ENCODE data around the gene ANKRD37.

The ANKRD37 gene

GRCh38 chr4:185378264-185378663 is 18.4 kb upstream of the ANKRD37 start:
- peaks cover 0 to 7% (median 3%) of the 10 kb centered on the region in 5 donors for H3K9me3 ChIP-seq (ENCODE audit: control insufficient read depth in 5 of 5, low read length in 5 of 5)
- peaks cover 0 to under 1% (median 0%) of the 10 kb centered on the region in 5 donors for H3K27me3 ChIP-seq (ENCODE audit: control insufficient read depth in 5 of 5, insufficient read depth in 4 of 5, low read length in 5 of 5)
- H3K27ac ChIP-seq (ENCODE audit: low read depth, low read length) = no peak overlapping the region
- peaks cover 0 to 3% (median 0%) of the 10 kb centered on the region in 5 donors for H3K36me3 ChIP-seq (ENCODE audit: control insufficient read depth in 5 of 5, insufficient read depth in 5 of 5, low read length in 5 of 5)
- H3K9ac ChIP-seq (ENCODE audit: low read length in 5 of 5) = no peak overlapping the region
- H3K4me1 ChIP-seq (ENCODE audit: control insufficient read depth in 5 of 5, insufficient read depth in 5 of 5, low read length in 5 of 5) = peaks cover 0 to 5% (median 0%) of the 10 kb centered on the region in 5 donors
- no peak overlapping the region for H3K4me3 ChIP-seq (ENCODE audit: low read depth in 1 of 5, low read length in 5 of 5)

- no peak overlapping the region for H3K4me3 ChIP-seq (ENCODE audit: low read depth in 1 of 5, low read length in 5 of 5)
- peaks cover 0 to 5% (median 0%) of the 10 kb centered on the region in 5 donors for H3K27me3 ChIP-seq (ENCODE audit: control insufficient read depth in 5 of 5, insufficient read depth in 4 of 5, low read length in 5 of 5)
- H3K9me3 ChIP-seq (ENCODE audit: control insufficient read depth in 5 of 5, low read length in 5 of 5) = peaks cover 0 to 7% (median 3%) of the 10 kb centered on the region in 5 donors
- H3K27ac ChIP-seq (ENCODE audit: low read depth, low read length) = no peak overlapping the region
- peaks cover 0 to 3% (median 0%) of the 10 kb centered on the region in 5 donors for H3K36me3 ChIP-seq (ENCODE audit: control insufficient read depth in 5 of 5, insufficient read depth in 5 of 5, low read length in 5 of 5)
- H3K9ac ChIP-seq (ENCODE audit: low read length in 5 of 5) = no peak overlapping the region
- H3K4me1 ChIP-seq (ENCODE audit: control insufficient read depth in 5 of 5, insufficient read depth in 5 of 5, low read length in 5 of 5) = no peaks in the 10 kb centered on the region
These were observed 17.0 kb upstream of the ANKRD37 start for GRCh38 chr4:185379326-185380295.

GRCh38 chr4:185380320-185380719 is 16.3 kb upstream of the ANKRD37 start:
- no peak overlapping the region for H3K4me3 ChIP-seq (ENCODE audit: low read depth in 1 of 5, low read length in 5 of 5)
- H3K9me3 ChIP-seq (ENCODE audit: control insufficient read depth in 5 of 5, low read length in 5 of 5) = peaks cover 0 to 7% (median 3%) of the 10 kb centered on the region in 5 donors
- peaks cover 0 to 5% (median 0%) of the 10 kb centered on the region in 5 donors for H3K27me3 ChIP-seq (ENCODE audit: control insufficient read depth in 5 of 5, insufficient read depth in 4 of 5, low read length in 5 of 5)
- no peak overlapping the region for H3K9ac ChIP-seq (ENCODE audit: low read length in 5 of 5)
- no peak overlapping the region for H3K27ac ChIP-seq (ENCODE audit: low read depth, low read length)
- H3K36me3 ChIP-seq (ENCODE audit: control insufficient read depth in 5 of 5, insufficient read depth in 5 of 5, low read length in 5 of 5) = peaks cover 0 to 3% (median 0%) of the 10 kb centered on the region in 5 donors
- H3K4me1 ChIP-seq (ENCODE audit: control insufficient read depth in 5 of 5, insufficient read depth in 5 of 5, low read length in 5 of 5) = peaks cover 0 to 4% (median 0%) of the 10 kb centered on the region in 5 donors

GRCh38 chr4:185381288-185382196 is 15.1 kb upstream of the ANKRD37 start:
- Histone ChIP-seq H3K4me1 (ENCODE audit: control insufficient read depth in 5 of 5, insufficient read depth in 5 of 5, low read length in 5 of 5) (peaks cover 0 to 7% (median 0%) of the 10 kb centered on the region in 5 donors), H3K27ac (ENCODE audit: low read depth, low read length) (no peak overlapping the region), H3K9me3 (ENCODE audit: control insufficient read depth in 5 of 5, low read length in 5 of 5) (peaks cover 0 to 7% (median 3%) of the 10 kb centered on the region in 5 donors), H3K27me3 (ENCODE audit: control insufficient read depth in 5 of 5, insufficient read depth in 4 of 5, low read length in 5 of 5) (peaks cover 0 to 5% (median 0%) of the 10 kb centered on the region in 5 donors), H3K4me3 (ENCODE audit: low read depth in 1 of 5, low read length in 5 of 5) (no peak overlapping the region), H3K36me3 (ENCODE audit: control insufficient read depth in 5 of 5, insufficient read depth in 5 of 5, low read length in 5 of 5) (peaks cover 0 to 3% (median 0%) of the 10 kb centered on the region in 5 donors), H3K9ac (ENCODE audit: low read length in 5 of 5) (no peak overlapping the region)

GRCh38 chr4:185382754-185383153 is 13.9 kb upstream of the ANKRD37 start:
- Histone ChIP-seq H3K36me3 (ENCODE audit: control insufficient read depth in 5 of 5, insufficient read depth in 5 of 5, low read length in 5 of 5) (peaks cover 0 to 3% (median 0%) of the 10 kb centered on the region in 5 donors), H3K27ac (ENCODE audit: low read depth, low read length) (no peak overlapping the region), H3K4me1 (ENCODE audit: control insufficient read depth in 5 of 5, insufficient read depth in 5 of 5, low read length in 5 of 5) (peaks cover 0 to 7% (median 0%) of the 10 kb centered on the region in 5 donors), H3K4me3 (ENCODE audit: low read depth in 1 of 5, low read length in 5 of 5) (no peak overlapping the region), H3K27me3 (ENCODE audit: control insufficient read depth in 5 of 5, insufficient read depth in 4 of 5, low read length in 5 of 5) (peaks cover 0 to 5% (median 0%) of the 10 kb centered on the region in 5 donors), H3K9ac (ENCODE audit: low read length in 5 of 5) (no peak overlapping the region), H3K9me3 (ENCODE audit: control insufficient read depth in 5 of 5, low read length in 5 of 5) (peaks cover 0 to 7% (median 3%) of the 10 kb centered on the region in 5 donors)

- H3K4me1 ChIP-seq (ENCODE audit: control insufficient read depth in 5 of 5, insufficient read depth in 5 of 5, low read length in 5 of 5) = peaks cover 0 to 7% (median 0%) of the 10 kb centered on the region in 5 donors
- H3K27me3 ChIP-seq (ENCODE audit: control insufficient read depth in 5 of 5, insufficient read depth in 4 of 5, low read length in 5 of 5) = peaks cover 0 to 5% (median 0%) of the 10 kb centered on the region in 5 donors
- H3K9me3 ChIP-seq (ENCODE audit: control insufficient read depth in 5 of 5, low read length in 5 of 5) = peaks cover 0 to 4% (median 3%) of the 10 kb centered on the region in 5 donors
- no peak overlapping the region for H3K4me3 ChIP-seq (ENCODE audit: low read depth in 1 of 5, low read length in 5 of 5)
- peaks cover 0 to under 1% (median 0%) of the 10 kb centered on the region in 5 donors for H3K36me3 ChIP-seq (ENCODE audit: control insufficient read depth in 5 of 5, insufficient read depth in 5 of 5, low read length in 5 of 5)
- H3K27ac ChIP-seq (ENCODE audit: low read depth, low read length) = no peak overlapping the region
- H3K9ac ChIP-seq (ENCODE audit: low read length in 5 of 5) = no peak overlapping the region
These were observed 13.2 kb upstream of the ANKRD37 start for GRCh38 chr4:185383451-185383850.

- H3K9ac ChIP-seq (ENCODE audit: low read length in 5 of 5) = no peak overlapping the region
- no peak overlapping the region for H3K27ac ChIP-seq (ENCODE audit: low read depth, low read length)
- peaks cover 0 to 4% (median 3%) of the 10 kb centered on the region in 5 donors for H3K9me3 ChIP-seq (ENCODE audit: control insufficient read depth in 5 of 5, low read length in 5 of 5)
- H3K36me3 ChIP-seq (ENCODE audit: control insufficient read depth in 5 of 5, insufficient read depth in 5 of 5, low read length in 5 of 5) = no peaks in the 10 kb centered on the region
- peaks cover 0 to 7% (median 0%) of the 10 kb centered on the region in 5 donors for H3K4me1 ChIP-seq (ENCODE audit: control insufficient read depth in 5 of 5, insufficient read depth in 5 of 5, low read length in 5 of 5)
- H3K27me3 ChIP-seq (ENCODE audit: control insufficient read depth in 5 of 5, insufficient read depth in 4 of 5, low read length in 5 of 5) = peaks cover 0 to 5% (median 0%) of the 10 kb centered on the region in 5 donors
- H3K4me3 ChIP-seq (ENCODE audit: low read depth in 1 of 5, low read length in 5 of 5) = no peak overlapping the region
These were observed 12.6 kb upstream of the ANKRD37 start for GRCh38 chr4:185384061-185384460.

- Histone ChIP-seq H3K27ac (ENCODE audit: low read depth, low read length) (peak overlapping the region; percentile 34), H3K4me3 (ENCODE audit: low read depth in 1 of 5, low read length in 5 of 5) (peak overlapping the region in 2 of 5 donors; percentile 17 to 29), H3K4me1 (ENCODE audit: control insufficient read depth in 5 of 5, insufficient read depth in 5 of 5, low read length in 5 of 5) (peaks cover 0 to 7% (median 0%) of the 10 kb centered on the region in 5 donors), H3K9ac (ENCODE audit: low read length in 5 of 5) (peak overlapping the region in 1 of 5 donors; percentile 59), H3K27me3 (ENCODE audit: control insufficient read depth in 5 of 5, insufficient read depth in 4 of 5, low read length in 5 of 5) (peaks cover 0 to 5% (median 0%) of the 10 kb centered on the region in 5 donors), H3K36me3 (ENCODE audit: control insufficient read depth in 5 of 5, insufficient read depth in 5 of 5, low read length in 5 of 5) (no peaks in the 10 kb centered on the region), H3K9me3 (ENCODE audit: control insufficient read depth in 5 of 5, low read length in 5 of 5) (peaks cover 0 to 4% (median 3%) of the 10 kb centered on the region in 5 donors)
These were observed 11.7 kb upstream of the ANKRD37 start for GRCh38 chr4:185384930-185385331.

- H3K36me3 ChIP-seq (ENCODE audit: control insufficient read depth in 5 of 5, insufficient read depth in 5 of 5, low read length in 5 of 5) = no peaks in the 10 kb centered on the region
- no peak overlapping the region for H3K4me3 ChIP-seq (ENCODE audit: low read depth in 1 of 5, low read length in 5 of 5)
- peaks cover 0 to 7% (median 0%) of the 10 kb centered on the region in 5 donors for H3K4me1 ChIP-seq (ENCODE audit: control insufficient read depth in 5 of 5, insufficient read depth in 5 of 5, low read length in 5 of 5)
- H3K9me3 ChIP-seq (ENCODE audit: control insufficient read depth in 5 of 5, low read length in 5 of 5) = no peaks in the 10 kb centered on the region
- no peak overlapping the region for H3K27ac ChIP-seq (ENCODE audit: low read depth, low read length)
- no peak overlapping the region for H3K9ac ChIP-seq (ENCODE audit: low read length in 5 of 5)
- peaks cover 0 to 5% (median 0%) of the 10 kb centered on the region in 5 donors for H3K27me3 ChIP-seq (ENCODE audit: control insufficient read depth in 5 of 5, insufficient read depth in 4 of 5, low read length in 5 of 5)
These were observed 8.7 kb upstream of the ANKRD37 start for GRCh38 chr4:185387957-185388356.
